Cardiac fibroblast (primary cell): ENCODE data around the gene NAIF1.

Experiments used
- DNase-seq, 2 donors: peaks; one replicate each; pipeline versions ENCODE4 v3.0.0 to v3.0.0-alpha.2; 2010; ENCODE audit warnings: low read depth in 2 of 2
- H3K4me3 ChIP-seq, 2 donors: replicated peaks in 1 of 2; 1 replicate in 1 of 2; 2 replicates in 1 of 2; pipeline ENCODE4 v1.5.1; 2011; ENCODE audit warnings: low read depth in 2 of 2, low read length in 2 of 2, mild to moderate bottlenecking in 2 of 2, moderate library complexity in 1 of 2
- CTCF ChIP-seq: IDR thresholded peaks from one replicate; pipeline ENCODE4 v1.5.1; 2011; ENCODE audit warnings: low read depth, mild to moderate bottlenecking, low read length, inconsistent platforms

The NAIF1 gene

GRCh38 chr9:128022886-128023285 is 44.2 kb downstream of the NAIF1 start:
- no peak overlapping the region for H3K4me3 ChIP-seq
- peak in 1 of 2 donors; percentile 47 for DNase-seq
- no peak for TF ChIP-seq CTCF

- DNase-seq = no peak
- no peak for TF ChIP-seq CTCF
- no peak overlapping the region for H3K4me3 ChIP-seq
Measured at GRCh38 chr9:128021098-128021497, 46.0 kb downstream of the NAIF1 start.

- no peak for DNase-seq
- peak; percentile 21 for TF ChIP-seq CTCF
- no peak overlapping the region for H3K4me3 ChIP-seq
Measured at GRCh38 chr9:128020692-128021091, 46.4 kb downstream of the NAIF1 start.

- no peak overlapping the region for H3K4me3 ChIP-seq
- no peak for DNase-seq
- no peak for TF ChIP-seq CTCF
Measured at GRCh38 chr9:128015696-128016095, 51.4 kb downstream of the NAIF1 start.
